BE2C (cell line): ENCODE measurements around the gene ZP1.

Source experiments
- DNase-seq: peaks from one replicate; pipeline ENCODE4 v3.0.0-alpha.2; 2020
- H3K27me3 ChIP-seq: fragments of 250-450 bp; sonication (Bioruptor Pico); 2 replicates; pipeline ENCODE4 v1.5.1; 2020; ENCODE audit warnings: mild to moderate bottlenecking
- H3K36me3 ChIP-seq: fragments of 250-450 bp; sonication (Bioruptor Pico); 2 replicates; pipeline ENCODE4 v1.5.1; 2020; ENCODE audit warnings: mild to moderate bottlenecking
- H3K4me1 ChIP-seq: fragments of 250-450 bp; sonication (Bioruptor Pico); 2 replicates; pipeline ENCODE4 v1.5.1; 2020
- H3K4me3 ChIP-seq: 2 replicates; pipeline ENCODE4 v1.5.1; 2011; ENCODE audit warnings: low read depth, low read length
- H3K9me3 ChIP-seq: fragments of 250-450 bp; sonication (Bioruptor Pico); 2 replicates; pipeline ENCODE4 v1.5.1; 2020
- TF ChIP-seq, protein P1 (sequence below): IDR thresholded peaks from 2 replicates; pipeline ENCODE4 v1.5.1; 2012; ENCODE audit warnings: mild to moderate bottlenecking, low read depth, low read length

ZP1 gene

GRCh38 chr11:60859616-60860250 is 7.6 kb upstream of the ZP1 start:
- DNase-seq: no peak
- TF ChIP-seq, protein P1, sequence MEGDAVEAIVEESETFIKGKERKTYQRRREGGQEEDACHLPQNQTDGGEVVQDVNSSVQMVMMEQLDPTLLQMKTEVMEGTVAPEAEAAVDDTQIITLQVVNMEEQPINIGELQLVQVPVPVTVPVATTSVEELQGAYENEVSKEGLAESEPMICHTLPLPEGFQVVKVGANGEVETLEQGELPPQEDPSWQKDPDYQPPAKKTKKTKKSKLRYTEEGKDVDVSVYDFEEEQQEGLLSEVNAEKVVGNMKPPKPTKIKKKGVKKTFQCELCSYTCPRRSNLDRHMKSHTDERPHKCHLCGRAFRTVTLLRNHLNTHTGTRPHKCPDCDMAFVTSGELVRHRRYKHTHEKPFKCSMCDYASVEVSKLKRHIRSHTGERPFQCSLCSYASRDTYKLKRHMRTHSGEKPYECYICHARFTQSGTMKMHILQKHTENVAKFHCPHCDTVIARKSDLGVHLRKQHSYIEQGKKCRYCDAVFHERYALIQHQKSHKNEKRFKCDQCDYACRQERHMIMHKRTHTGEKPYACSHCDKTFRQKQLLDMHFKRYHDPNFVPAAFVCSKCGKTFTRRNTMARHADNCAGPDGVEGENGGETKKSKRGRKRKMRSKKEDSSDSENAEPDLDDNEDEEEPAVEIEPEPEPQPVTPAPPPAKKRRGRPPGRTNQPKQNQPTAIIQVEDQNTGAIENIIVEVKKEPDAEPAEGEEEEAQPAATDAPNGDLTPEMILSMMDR: no peak
- Histone ChIP-seq H3K9me3 (no peaks in the 10 kb centered on the region), H3K4me3 (no peak overlapping the region), H3K27me3 (no peaks in the 10 kb centered on the region), H3K36me3 (no peaks in the 10 kb centered on the region), H3K4me1 (no peaks in the 10 kb centered on the region)

DNA sequence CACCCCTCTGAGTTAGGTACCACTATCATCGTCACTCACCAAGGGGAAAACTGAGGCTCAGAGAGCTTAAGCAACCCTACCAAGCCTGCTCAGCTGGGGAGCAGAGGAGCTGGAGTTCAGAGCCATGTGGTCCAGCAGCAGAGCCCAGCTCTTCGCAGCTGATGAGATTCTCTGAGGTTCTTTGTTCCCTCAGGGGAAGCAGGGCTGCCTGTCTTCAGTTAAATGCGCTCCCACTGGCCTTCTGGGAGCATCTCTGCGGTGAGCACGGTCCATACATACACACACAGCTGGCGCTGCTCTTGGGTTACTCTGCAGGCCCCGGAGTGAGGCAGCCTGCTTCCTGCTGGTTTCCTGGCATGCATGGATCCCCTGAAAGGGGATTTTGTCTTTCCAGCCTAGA is 6.4 kb upstream of the ZP1 start:
- Histone ChIP-seq H3K36me3 (no peaks in the 10 kb centered on the region), H3K4me3 (no peak overlapping the region), H3K9me3 (no peaks in the 10 kb centered on the region), H3K27me3 (no peaks in the 10 kb centered on the region), H3K4me1 (no peaks in the 10 kb centered on the region)
- no peak for DNase-seq
- TF ChIP-seq, protein P1: no peak

GRCh38 chr11:60862171-60862570 is 5.2 kb upstream of the ZP1 start:
- Histone ChIP-seq H3K27me3 (no peaks in the 10 kb centered on the region), H3K4me1 (no peaks in the 10 kb centered on the region), H3K9me3 (no peaks in the 10 kb centered on the region), H3K4me3 (no peak overlapping the region), H3K36me3 (no peaks in the 10 kb centered on the region)
- TF ChIP-seq, protein P1: no peak
- DNase-seq: no peak

- Histone ChIP-seq H3K9me3 (no peaks in the 10 kb centered on the region), H3K36me3 (no peaks in the 10 kb centered on the region), H3K4me3 (no peak overlapping the region), H3K4me1 (no peaks in the 10 kb centered on the region), H3K27me3 (no peaks in the 10 kb centered on the region)
- no peak for DNase-seq
- TF ChIP-seq, protein P1: no peak
Measured at GRCh38 chr11:60863550-60864521, 3.5 kb upstream of the ZP1 start.

GRCh38 chr11:60864856-60865513 is 2.4 kb upstream of the ZP1 start:
- H3K27me3 ChIP-seq: no peaks in the 10 kb centered on the region
- no peak for DNase-seq
- H3K9me3 ChIP-seq: no peaks in the 10 kb centered on the region
- H3K4me1 ChIP-seq: no peaks in the 10 kb centered on the region
- no peaks in the 10 kb centered on the region for H3K36me3 ChIP-seq
- no peak overlapping the region for H3K4me3 ChIP-seq
- TF ChIP-seq, protein P1: no peak
